ENCODE results near the gene RHBDL1. TPM values are rescaled to one million over a fixed set of nuclear protein-coding genes. Genes with fewer than 3 reads are reported as not detected.

The RHBDL1 gene
- total and polyA plus RNA-seq, 11 donors, result 0.19 to 3.6 (median 1.8) TPM

- H3K4me3 ChIP-seq, result no peak overlapping the region
- WGBS, 4 donors, result 86 to 92% (median 89%) methylated on average over 30 to 50 of the region's 50 CpGs
- ATAC-seq (no peak), DNase-seq (peak in 1 of 5 donors; percentile 45)
- H3K9me3 ChIP-seq, result no peaks in the 10 kb centered on the region
- H3K36me3 ChIP-seq, result peaks cover 0 to 39% (median 10%) of the 10 kb centered on the region in 9 donors
- intact Hi-C loops (cut with DNase I), result loop anchor here in 3 of 10 donors (5.0 kb wide), 2 partner anchors 35 to 50 kb away; partner anchors contain the start of gene RAB40C (in 2 of the 3)
- peak overlapping the region in 1 of 12 donors; percentile 57 for H3K27ac ChIP-seq
- TF ChIP-seq, protein P1, sequence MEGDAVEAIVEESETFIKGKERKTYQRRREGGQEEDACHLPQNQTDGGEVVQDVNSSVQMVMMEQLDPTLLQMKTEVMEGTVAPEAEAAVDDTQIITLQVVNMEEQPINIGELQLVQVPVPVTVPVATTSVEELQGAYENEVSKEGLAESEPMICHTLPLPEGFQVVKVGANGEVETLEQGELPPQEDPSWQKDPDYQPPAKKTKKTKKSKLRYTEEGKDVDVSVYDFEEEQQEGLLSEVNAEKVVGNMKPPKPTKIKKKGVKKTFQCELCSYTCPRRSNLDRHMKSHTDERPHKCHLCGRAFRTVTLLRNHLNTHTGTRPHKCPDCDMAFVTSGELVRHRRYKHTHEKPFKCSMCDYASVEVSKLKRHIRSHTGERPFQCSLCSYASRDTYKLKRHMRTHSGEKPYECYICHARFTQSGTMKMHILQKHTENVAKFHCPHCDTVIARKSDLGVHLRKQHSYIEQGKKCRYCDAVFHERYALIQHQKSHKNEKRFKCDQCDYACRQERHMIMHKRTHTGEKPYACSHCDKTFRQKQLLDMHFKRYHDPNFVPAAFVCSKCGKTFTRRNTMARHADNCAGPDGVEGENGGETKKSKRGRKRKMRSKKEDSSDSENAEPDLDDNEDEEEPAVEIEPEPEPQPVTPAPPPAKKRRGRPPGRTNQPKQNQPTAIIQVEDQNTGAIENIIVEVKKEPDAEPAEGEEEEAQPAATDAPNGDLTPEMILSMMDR (IDR thresholded peaks at IDR 0.05), result no peak
- no peak for TF ChIP-seq POLR2A (IDR thresholded peaks at IDR 0.05)
- peaks cover 0 to 25% (median 21%) of the 10 kb centered on the region in 12 donors for H3K4me1 ChIP-seq
- no peaks in the 10 kb centered on the region for H3K27me3 ChIP-seq
Measured at GRCh38 chr16:627454-628239, 47.8 kb upstream of the RHBDL1 start.

DNA sequence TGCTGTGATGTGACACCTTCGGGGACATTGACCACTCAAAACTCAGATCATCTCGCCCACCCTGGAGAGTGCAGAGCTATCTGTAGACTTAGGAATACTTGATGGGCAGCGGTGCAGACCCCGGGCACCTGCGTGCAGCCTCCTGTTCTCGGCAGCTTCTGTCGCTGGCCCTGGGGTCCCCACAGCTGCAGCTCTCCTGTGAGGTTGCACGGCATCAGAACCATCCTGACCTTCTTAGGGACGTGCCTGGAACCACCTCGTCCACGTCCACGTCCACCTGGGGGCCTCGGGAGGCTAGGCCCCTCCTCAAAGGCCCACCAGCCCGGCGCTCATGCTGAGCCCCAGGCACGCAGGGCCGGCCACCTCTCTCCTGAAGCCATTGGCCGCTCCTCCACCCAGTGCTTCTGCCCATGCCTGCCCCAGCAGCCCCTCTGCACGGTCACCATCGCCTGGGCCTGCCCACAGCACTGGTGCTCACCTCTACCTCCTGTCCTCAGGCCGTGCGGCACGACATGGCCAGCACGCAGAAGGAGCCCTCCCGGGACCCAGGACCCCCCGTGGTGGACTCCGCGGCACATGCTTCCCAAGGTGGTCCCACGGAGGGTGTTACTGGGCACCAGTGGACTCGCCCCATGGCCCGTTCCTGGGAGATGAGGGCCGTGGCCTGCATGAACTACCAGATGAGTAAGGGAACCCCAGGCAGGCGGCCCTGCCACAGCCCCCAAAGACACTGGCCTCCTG, 47.0 kb upstream of the RHBDL1 start:
- TF ChIP-seq POLR2A (IDR thresholded peaks at IDR 0.05), result no peak
- TF ChIP-seq, protein P1 (IDR thresholded peaks at IDR 0.05), result no peak
- 93 to 97% (median 95%) methylated on average over 24 to 33 of the region's 33 CpGs for WGBS, 4 donors
- intact Hi-C loops (cut with DNase I), result loop anchor here in 3 of 10 donors (5.0 kb wide), 2 partner anchors 36 to 51 kb away; partner anchors contain the start of gene RAB40C (in 2 of the 3)
- Histone ChIP-seq H3K4me3 (no peak overlapping the region), H3K27ac (no peak overlapping the region), H3K36me3 (peaks cover 0 to 47% (median 10%) of the 10 kb centered on the region in 9 donors), H3K27me3 (no peaks in the 10 kb centered on the region), H3K9me3 (no peaks in the 10 kb centered on the region), H3K4me1 (peaks cover 0 to 25% (median 21%) of the 10 kb centered on the region in 12 donors)
- DNase-seq, result peak in 1 of 5 donors; percentile 29
- no peak for ATAC-seq

GRCh38 chr16:629185-629832, 46.2 kb upstream of the RHBDL1 start:
- Histone ChIP-seq H3K27ac (peak overlapping the region in 3 of 12 donors; percentile 6 to 54 (median 19)), H3K9me3 (no peaks in the 10 kb centered on the region), H3K27me3 (no peaks in the 10 kb centered on the region), H3K4me1 (peaks cover 0 to 25% (median 21%) of the 10 kb centered on the region in 12 donors), H3K36me3 (peaks cover 0 to 55% (median 10%) of the 10 kb centered on the region in 9 donors), H3K4me3 (no peak overlapping the region)
- DNase-seq (peak in 2 of 5 donors; percentile 23), ATAC-seq (peak in 3 of 4 donors; percentile 4 to 28 (median 5))
- intact Hi-C loops (cut with DNase I), result loop anchor here in 3 of 10 donors (5.0 kb wide), 2 partner anchors 37 to 52 kb away; partner anchors contain the start of gene RAB40C (in 2 of the 3)
- WGBS, 4 donors, result 65 to 89% (median 70%) methylated on average over 10 to 29 of the region's 29 CpGs
- no peak for TF ChIP-seq POLR2A (IDR thresholded peaks at IDR 0.05)
- TF ChIP-seq, protein P1 (IDR thresholded peaks at IDR 0.05), result no peak
